T47D (cell line): ENCODE data around the gene UQCR10.

ENCODE experiments used
- DNase-seq, 2 experiments: peaks; one replicate each; pipeline versions ENCODE4 v3.0.0 to v3.0.0-alpha.2; 2011 to 2012; ENCODE audit warnings: low read depth in 1 of 2, low spot score in 1 of 2
- JUND ChIP-seq: IDR thresholded peaks from 2 replicates; pipeline ENCODE4 v1.6.1; 2012; ENCODE audit warnings: low read depth
- in situ Hi-C: cut with HindIII; loops from 2 replicates; pipeline ENCODE4 v1.10.0; 2016; ENCODE audit warnings: low sequenced_read_pairs, low pct_unique_long_range_greater_than_20kb

Gene UQCR10

DNA sequence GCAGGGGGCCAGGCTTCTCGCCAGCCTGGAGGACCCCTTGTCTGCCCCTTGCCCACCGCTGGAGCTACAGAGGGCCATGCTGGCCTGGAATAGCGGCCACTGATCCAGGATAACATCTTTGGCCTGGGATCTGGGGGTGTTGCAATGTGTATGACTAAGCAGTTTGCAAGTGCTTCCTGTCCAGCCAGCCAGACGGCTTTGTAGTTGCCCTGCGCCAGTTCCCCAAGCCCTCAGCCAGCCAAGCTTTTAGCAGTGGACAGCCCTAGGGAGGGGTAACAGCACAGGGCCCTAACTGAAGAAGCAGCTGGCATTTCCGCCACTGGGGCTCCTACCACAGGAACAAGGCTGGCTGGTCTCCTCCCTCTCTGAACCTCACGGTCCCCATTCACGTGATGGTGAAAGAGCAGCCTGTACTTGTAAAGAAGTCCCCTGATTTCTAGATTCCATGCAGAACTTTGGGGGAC, 32.1 kb downstream of the UQCR10 start:
- in situ Hi-C loops: no loop called here
- TF ChIP-seq JUND: peak; percentile 97
- peak; percentile 60 to 98 for DNase-seq

DNA sequence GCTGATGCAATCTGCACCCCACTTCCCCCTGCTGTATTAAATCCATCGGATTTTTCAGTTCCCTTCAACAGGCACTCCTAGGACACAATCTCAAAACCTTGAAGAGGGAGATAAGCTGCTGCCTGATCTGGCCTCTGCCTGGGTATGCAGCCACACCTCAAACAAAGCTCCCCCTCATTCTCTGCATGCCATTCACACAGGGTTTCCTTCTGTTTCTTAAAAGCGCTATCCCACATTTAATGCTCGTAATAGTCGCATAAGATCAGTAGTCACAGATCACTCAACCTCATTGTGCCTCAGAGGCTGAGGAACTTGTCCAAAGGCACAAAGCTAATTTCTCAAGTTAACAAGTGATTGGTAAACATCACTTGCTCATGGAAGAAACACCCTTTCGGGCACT, 34.0 kb downstream of the UQCR10 start:
- TF ChIP-seq JUND: no peak
- in situ Hi-C loops: no loop called here
- no peak for DNase-seq

DNA sequence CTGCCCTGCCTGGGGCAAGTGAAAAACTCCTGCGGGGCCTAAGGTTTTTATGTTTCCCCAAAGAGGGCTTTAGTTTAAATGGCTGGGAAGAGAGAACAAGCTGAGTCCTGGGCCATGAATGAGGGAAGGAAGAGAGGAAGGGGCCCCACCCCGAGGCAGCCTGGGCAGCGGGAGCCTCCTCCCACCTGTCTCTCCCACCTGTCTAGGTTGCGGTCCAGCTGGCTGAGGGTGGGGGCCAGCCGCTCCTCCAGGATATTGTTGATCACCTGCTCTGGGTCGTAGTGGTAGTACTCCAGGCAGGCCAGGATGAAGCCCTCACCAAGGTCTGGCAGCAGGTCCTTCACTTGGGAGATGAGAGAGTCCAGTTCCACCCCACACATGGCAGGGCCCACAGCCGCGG, 34.6 kb downstream of the UQCR10 start:
- in situ Hi-C loops: no loop called here
- TF ChIP-seq JUND: no peak
- no peak for DNase-seq

DNA sequence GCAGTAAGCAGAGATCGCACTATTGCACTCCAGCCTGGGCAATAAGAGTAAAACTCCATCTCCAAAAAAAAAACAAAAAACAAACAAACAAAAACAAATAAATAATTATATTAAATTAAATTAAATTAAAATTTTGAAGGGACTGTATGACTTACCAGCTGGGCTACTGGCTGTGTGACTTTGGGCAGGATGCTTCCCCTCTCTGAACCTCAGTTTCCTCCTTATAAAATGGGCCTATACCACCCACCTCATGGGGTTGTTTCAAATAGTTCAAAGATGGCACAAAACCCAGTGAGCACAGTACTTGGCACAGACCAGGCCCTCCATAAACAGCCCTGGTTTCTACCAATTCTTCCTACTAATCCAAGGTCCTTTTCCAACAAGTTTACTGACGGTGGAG, 36.0 kb downstream of the UQCR10 start:
- in situ Hi-C loops: no loop called here
- no peak for DNase-seq
- TF ChIP-seq JUND: no peak

DNA sequence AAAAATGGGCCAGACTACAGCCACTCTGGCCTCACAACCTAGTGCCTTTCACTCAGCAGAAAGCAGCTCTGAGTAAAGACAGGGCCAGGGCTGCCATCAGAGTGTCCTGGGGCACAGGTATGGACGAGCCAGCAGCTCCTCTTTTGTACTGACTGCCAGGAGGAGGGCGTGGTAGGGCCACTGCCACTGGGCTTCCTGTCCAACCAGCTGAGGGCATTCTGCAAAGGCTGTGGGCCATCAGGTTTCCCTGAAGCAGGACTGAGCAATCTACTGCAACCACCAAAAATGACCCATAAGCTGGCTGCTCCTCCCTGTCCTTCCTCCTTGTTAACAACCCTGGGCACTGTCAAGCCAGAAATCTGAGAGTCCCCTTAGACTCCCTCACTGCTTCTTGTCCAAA, 37.8 kb downstream of the UQCR10 start:
- in situ Hi-C loops: no loop called here
- no peak for TF ChIP-seq JUND
- DNase-seq: no peak

DNA sequence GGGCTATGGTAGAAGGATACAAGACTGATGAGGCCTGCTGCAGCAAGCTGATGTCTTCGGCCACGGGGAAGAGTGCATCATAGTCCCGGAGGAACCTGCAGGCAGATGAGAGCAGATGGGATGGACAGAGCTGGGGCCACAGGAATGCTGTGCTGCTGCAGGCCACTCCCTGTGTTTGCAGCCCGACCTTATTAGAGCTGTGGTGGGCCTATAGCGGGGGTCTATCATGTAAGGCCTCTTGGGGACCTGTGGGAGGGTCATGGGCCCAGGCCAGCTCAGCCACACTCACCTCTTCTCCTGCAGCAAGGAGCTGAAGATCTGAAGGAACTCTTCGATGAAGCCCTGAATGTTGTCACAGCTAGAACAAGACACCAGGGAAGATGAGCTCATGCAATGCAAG, 39.0 kb downstream of the UQCR10 start:
- no peak for TF ChIP-seq JUND
- DNase-seq: no peak
- in situ Hi-C loops: no loop called here

DNA sequence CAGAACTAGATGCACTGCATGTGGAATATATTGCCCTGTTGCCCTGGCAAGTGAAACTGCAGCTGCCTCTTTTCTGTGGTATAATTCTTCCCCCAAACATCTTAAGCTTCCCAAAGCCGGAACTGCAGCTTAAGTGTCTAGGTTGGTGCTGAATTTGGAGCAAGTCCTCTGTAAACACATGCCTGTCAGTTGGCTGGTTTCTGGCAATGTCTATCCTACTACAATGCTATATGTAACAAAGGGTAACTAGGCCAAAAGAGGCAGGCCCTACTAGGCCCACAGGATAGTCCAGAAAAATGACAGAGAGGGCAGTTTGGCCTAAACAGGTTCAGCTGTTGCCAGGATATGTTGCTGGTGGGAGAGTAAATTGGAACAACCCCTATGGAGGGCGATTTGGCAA, 43.0 kb downstream of the UQCR10 start:
- TF ChIP-seq JUND: no peak

DNA sequence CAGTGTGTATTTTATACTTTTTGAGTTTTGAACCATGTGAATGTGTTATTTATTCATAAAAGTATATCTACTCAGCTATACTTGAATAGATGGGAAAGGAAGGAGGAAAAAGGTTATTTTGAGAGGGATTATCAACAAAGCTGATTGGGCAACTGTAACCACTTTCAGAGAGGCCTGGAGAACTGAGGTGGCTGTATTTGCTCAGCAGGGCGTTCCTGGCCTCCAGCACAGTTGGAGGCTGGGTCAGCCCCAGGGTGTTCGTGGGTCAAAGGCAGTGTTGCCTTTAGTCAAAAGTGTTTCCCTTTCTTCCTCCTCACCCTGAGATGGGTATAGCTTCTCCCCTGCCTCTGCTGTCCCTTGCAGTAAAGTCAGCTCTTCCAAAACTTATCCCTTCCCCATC, 44.2 kb downstream of the UQCR10 start:
- no peak for TF ChIP-seq JUND
- DNase-seq: no peak
- in situ Hi-C loops: no loop called here

More for the DNA sequence above, 43.0 kb downstream of the UQCR10 start:
- DNase-seq: peak in 1 of 2 experiments; percentile 77
- in situ Hi-C loops: no loop called here

DNA sequence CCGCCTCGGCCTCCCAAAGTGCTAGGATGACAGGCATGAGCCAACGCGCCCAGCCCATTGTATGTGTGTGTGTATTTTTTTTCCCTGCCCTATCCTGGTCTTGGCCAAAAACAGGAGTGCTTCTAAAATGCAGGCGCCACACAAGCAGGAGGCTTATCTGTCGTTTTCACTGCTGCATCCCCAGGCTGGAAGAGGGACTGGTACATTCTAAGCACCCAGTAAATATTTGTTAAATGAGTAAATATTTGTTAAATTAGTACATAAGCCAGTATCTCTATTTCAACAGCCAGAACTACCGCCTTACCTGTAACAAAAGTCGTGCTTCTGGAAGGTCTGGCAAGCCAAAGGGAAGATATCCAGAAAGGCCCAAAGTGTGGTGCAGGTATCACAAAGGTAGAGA, 46.0 kb downstream of the UQCR10 start:
- in situ Hi-C loops: no loop called here
- DNase-seq: peak in 1 of 2 experiments; percentile 62
- TF ChIP-seq JUND: no peak

DNA sequence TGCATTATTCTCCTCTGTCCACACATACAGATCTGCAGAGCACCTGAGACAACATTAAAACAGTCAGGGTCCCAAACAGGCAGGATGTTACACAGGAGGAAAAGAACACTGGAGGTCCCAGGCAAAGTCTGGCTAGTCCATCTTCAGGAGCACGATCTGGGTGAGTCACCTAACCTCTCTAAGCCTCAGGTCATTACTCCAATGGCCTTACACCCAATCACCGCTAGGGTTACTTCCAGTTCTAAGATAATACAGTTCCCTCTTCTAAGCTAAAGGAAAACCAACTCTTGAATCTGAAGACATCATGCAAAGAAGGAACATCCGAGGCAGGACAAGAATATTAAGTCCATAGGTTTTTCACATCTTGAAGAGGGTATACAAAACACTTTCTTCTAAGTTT, 46.4 kb downstream of the UQCR10 start:
- TF ChIP-seq JUND: no peak
- in situ Hi-C loops: no loop called here
- peak in 1 of 2 experiments; percentile 52 for DNase-seq

DNA sequence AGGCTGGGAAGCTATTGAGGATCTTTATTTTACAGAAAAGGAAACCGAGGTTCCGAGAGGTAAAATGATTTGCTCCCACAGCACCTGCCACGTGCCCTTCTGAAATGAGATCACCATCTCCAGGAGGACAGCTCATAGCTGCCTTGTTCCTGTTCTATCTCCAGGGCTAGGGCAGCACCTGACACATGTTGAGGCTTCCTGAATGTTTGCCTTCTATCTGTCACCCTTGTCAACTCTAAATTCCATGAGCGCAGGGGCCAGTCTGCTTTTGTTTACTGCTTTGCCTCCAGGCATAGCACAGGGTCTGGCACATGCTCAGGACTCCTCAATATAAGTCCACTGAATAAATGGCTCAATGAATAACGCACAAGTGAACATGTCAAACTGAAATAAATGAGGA, 46.8 kb downstream of the UQCR10 start:
- peak in 1 of 2 experiments; percentile 58 for DNase-seq
- in situ Hi-C loops: no loop called here
- TF ChIP-seq JUND: no peak; the same call in 1 of the 2 replicates

DNA sequence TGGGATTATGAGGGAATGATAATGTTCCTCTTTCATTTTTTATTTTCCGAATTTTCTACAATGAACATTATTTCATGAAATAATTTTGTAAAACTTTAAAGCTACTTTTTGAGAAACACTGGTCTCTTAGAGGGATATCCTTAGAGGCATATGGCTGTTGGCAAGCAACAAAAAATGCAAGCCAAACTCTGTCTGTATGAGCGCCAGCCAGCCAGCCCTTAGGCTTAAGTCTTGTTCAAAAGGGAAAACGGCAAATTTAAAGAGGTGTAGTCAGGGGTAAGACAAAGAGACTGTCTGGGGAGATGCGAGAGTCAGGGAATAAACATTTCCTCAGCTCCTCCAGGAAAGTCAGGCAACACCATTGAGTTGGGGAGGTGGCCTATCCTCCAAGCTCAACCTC, 48.4 kb downstream of the UQCR10 start:
- in situ Hi-C loops: no loop called here
- TF ChIP-seq JUND: no peak
- DNase-seq: no peak

DNA sequence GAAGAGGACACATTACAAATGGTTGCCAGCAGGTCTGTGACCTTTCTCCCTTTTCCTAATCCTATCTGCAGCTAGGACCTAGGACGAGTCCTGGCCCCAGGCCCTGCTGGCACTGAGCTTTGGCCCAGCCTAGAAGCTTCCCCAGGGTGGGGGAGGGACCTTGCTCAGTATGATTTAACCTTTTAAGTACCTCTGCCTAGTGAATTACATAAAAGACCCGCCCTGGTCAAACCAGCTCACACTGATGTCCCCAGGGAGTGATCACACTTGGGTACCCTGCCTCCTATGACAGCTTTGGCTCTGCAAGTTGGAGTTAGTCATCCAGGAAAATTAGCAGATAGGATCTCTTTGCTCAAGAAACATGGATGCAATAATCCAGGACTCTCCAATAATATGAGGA, 49.0 kb downstream of the UQCR10 start:
- peak in 1 of 2 experiments; percentile 43 for DNase-seq
- no peak for TF ChIP-seq JUND
- in situ Hi-C loops: no loop called here

DNA sequence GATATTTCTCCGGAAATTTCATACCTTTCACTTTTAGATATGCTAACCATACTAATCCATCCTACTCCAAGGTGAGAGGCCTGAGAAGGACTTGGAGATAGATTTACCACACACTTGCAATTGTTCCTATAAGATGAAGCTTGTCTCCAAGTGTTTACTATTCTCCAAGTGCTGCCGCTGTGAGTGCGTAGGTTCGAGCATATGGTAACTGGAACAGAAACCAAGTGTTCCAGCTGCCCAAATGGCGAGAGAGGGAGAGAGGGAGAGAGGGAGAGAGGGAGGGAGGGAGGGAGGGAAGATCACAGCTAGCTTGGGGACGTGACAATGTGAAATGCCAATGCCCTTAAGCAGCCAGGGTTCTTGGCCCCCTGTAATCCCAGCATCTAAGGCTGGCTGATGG, 49.4 kb downstream of the UQCR10 start:
- no peak for TF ChIP-seq JUND
- no peak for DNase-seq
- in situ Hi-C loops: no loop called here
